NCI-H1417 (cell line): ENCODE measurements around the gene SBF2.
"Not testable (repeated sequence)": the region's sequence is repeated elsewhere in the genome, so short reads cannot be mapped to it uniquely, and the experiment has no call there.

Source experiments
- DNase-seq, 3 experiments: peaks; one replicate each; lab custom pipeline; 2025; lab: John Stamatoyannopoulos, UW

SBF2 gene

GRCh38 chr11:10066441-10066840, 227.6 kb downstream of the SBF2 start:
- no peak for DNase-seq

- DNase-seq = no peak
These were observed 229.2 kb downstream of the SBF2 start for GRCh38 chr11:10064828-10065227.

- no peak for DNase-seq
These were observed 235.7 kb downstream of the SBF2 start for GRCh38 chr11:10058356-10058755.

GRCh38 chr11:10051868-10052586, 242.0 kb downstream of the SBF2 start:
- no peak for DNase-seq

GRCh38 chr11:10050561-10050960, 243.5 kb downstream of the SBF2 start:
- DNase-seq = no peak

- no peak for DNase-seq
These were observed 244.3 kb downstream of the SBF2 start for GRCh38 chr11:10049756-10050155.

GRCh38 chr11:10048350-10048749, 245.7 kb downstream of the SBF2 start:
- peak in 1 of 3 experiments; percentile 7 for DNase-seq

GRCh38 chr11:10044618-10045017, 249.4 kb downstream of the SBF2 start:
- DNase-seq = no peak

- no peak for DNase-seq
These were observed 251.3 kb downstream of the SBF2 start for GRCh38 chr11:10042699-10043098.

GRCh38 chr11:10041748-10042446, 252.1 kb downstream of the SBF2 start:
- no peak for DNase-seq

GRCh38 chr11:10041332-10041731, 252.7 kb downstream of the SBF2 start:
- DNase-seq = no peak

GRCh38 chr11:10038521-10039302, 255.3 kb downstream of the SBF2 start:
- no peak for DNase-seq

GRCh38 chr11:10035932-10036331, 258.1 kb downstream of the SBF2 start:
- DNase-seq = not testable (repeated sequence)

GRCh38 chr11:10032935-10033334, 261.1 kb downstream of the SBF2 start:
- no peak for DNase-seq

GRCh38 chr11:10030122-10030490, 263.9 kb downstream of the SBF2 start:
- DNase-seq = no peak

GRCh38 chr11:10029386-10030121, 264.5 kb downstream of the SBF2 start:
- no peak for DNase-seq

GRCh38 chr11:10026514-10026913, 267.5 kb downstream of the SBF2 start:
- DNase-seq = no peak

GRCh38 chr11:10023212-10023611, 270.8 kb downstream of the SBF2 start:
- no peak for DNase-seq

GRCh38 chr11:10022764-10023163, 271.3 kb downstream of the SBF2 start:
- no peak for DNase-seq

- DNase-seq = peak in 2 of 3 experiments; percentile 1 to 41
These were observed 272.5 kb downstream of the SBF2 start for GRCh38 chr11:10021563-10021962.

GRCh38 chr11:10019906-10020682, 273.9 kb downstream of the SBF2 start:
- peak in 1 of 3 experiments; percentile 40 for DNase-seq
